ENCODE results near the gene NUPR1. TPM values are rescaled to one million over a fixed set of nuclear protein-coding genes. Genes with fewer than 3 reads are reported as not detected.

The NUPR1 gene
- total and polyA plus RNA-seq, 2 of the 13 experiments (the other 11 are each of a cell fraction or from before 2014, with no cell fraction given) = 18.0 to 25.6 TPM

DNA sequence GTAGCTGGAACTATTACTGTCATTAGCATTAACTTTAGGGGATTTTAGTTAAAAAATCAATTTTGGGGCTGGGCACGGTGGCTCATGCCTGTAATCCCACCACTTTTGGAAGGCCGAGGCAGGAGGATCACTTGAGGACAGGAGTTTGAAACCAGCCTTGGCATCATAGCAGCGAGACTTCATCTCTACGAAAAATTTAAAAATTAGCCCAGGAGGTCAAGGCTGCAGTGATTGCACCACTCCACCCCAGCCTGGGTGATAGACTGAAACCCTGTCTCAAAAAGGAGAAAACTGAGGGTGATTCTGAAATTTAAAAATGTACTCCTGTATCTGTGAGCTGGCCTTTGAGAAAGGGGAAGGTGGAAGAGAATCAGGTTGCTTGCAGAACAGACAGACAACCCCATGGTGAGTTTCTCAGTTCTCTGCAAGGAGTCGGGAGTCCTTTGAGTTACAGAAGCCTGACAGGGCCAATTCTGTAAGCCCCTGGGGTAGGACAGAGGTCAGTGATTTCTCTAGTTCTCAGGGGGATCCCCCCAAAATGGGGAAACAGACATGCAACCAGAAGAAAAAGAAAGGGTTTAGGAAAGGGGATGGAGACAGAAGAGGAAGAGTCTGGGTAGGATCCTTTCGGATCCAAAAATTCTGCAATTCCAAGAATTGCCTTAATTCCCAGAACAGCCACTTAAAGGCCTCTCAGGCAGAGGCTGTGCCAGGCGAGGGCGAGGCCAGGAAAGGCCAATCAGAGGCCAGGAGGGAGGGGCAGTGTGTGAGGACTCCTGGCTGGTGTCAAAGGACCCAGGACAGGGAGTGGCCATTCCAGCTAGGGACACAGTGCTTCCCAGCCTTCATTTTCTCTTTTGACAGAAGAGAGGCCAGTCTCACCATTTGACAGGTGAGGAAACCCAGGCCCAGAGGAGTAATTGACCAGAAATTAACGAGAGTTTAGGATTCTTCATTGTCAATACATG lies 6.7 kb downstream of the NUPR1 start (continued):
- TF ChIP-seq RERE (CRISPR knock-in tag; IDR thresholded peaks at IDR 0.05; ENCODE audit: low read depth) (no peak), MZF1 (CRISPR knock-in tag; IDR thresholded peaks at IDR 0.05; ENCODE audit: borderline replicate concordance) (no peak), ATF1 (CRISPR knock-in tag; IDR thresholded peaks at IDR 0.05) (no peak), ELF1 (CRISPR knock-in tag; IDR thresholded peaks at IDR 0.05) (no peak), BCL6 (CRISPR knock-in tag; IDR thresholded peaks at IDR 0.05) (peak; percentile 21; the same call in 1 of the 2 replicates), ZMAT3 (CRISPR knock-in tag; conservative IDR thresholded peaks at IDR 0.05) (no peak), ZNF382 (CRISPR knock-in tag; IDR thresholded peaks at IDR 0.05; ENCODE audit: borderline replicate concordance) (no peak), ZNF816 (CRISPR knock-in tag; IDR thresholded peaks at IDR 0.05; ENCODE audit: borderline replicate concordance) (no peak), KLF16 (CRISPR knock-in tag; IDR thresholded peaks at IDR 0.05) (0 out of 4 replicates have a peak, but pooled peaks of 1 of the 2 experiments have one; percentile 44), ZNF724P (CRISPR knock-in tag; IDR thresholded peaks at IDR 0.05; ENCODE audit: borderline replicate concordance) (no peak), DMAP1 (CRISPR knock-in tag; IDR thresholded peaks at IDR 0.05) (no peak), ZNF30 (CRISPR knock-in tag; IDR thresholded peaks at IDR 0.05) (no peak), ZFP36L2 (CRISPR knock-in tag; IDR thresholded peaks at IDR 0.05) (no peak), CHCHD3 (CRISPR knock-in tag; IDR thresholded peaks at IDR 0.05) (no peak)
- TF ChIP-seq, protein P1, sequence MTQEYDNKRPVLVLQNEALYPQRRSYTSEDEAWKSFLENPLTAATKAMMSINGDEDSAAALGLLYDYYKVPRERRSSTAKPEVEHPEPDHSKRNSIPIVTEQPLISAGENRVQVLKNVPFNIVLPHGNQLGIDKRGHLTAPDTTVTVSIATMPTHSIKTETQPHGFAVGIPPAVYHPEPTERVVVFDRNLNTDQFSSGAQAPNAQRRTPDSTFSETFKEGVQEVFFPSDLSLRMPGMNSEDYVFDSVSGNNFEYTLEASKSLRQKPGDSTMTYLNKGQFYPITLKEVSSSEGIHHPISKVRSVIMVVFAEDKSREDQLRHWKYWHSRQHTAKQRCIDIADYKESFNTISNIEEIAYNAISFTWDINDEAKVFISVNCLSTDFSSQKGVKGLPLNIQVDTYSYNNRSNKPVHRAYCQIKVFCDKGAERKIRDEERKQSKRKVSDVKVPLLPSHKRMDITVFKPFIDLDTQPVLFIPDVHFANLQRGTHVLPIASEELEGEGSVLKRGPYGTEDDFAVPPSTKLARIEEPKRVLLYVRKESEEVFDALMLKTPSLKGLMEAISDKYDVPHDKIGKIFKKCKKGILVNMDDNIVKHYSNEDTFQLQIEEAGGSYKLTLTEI (CRISPR knock-in tag; conservative IDR thresholded peaks at IDR 0.05) = no peak
- TF ChIP-seq, protein P2, sequence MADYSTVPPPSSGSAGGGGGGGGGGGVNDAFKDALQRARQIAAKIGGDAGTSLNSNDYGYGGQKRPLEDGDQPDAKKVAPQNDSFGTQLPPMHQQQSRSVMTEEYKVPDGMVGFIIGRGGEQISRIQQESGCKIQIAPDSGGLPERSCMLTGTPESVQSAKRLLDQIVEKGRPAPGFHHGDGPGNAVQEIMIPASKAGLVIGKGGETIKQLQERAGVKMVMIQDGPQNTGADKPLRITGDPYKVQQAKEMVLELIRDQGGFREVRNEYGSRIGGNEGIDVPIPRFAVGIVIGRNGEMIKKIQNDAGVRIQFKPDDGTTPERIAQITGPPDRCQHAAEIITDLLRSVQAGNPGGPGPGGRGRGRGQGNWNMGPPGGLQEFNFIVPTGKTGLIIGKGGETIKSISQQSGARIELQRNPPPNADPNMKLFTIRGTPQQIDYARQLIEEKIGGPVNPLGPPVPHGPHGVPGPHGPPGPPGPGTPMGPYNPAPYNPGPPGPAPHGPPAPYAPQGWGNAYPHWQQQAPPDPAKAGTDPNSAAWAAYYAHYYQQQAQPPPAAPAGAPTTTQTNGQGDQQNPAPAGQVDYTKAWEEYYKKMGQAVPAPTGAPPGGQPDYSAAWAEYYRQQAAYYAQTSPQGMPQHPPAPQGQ (CRISPR knock-in tag; IDR thresholded peaks at IDR 0.05; ENCODE audit: borderline replicate concordance) = no peak
- TF ChIP-seq, protein P3, sequence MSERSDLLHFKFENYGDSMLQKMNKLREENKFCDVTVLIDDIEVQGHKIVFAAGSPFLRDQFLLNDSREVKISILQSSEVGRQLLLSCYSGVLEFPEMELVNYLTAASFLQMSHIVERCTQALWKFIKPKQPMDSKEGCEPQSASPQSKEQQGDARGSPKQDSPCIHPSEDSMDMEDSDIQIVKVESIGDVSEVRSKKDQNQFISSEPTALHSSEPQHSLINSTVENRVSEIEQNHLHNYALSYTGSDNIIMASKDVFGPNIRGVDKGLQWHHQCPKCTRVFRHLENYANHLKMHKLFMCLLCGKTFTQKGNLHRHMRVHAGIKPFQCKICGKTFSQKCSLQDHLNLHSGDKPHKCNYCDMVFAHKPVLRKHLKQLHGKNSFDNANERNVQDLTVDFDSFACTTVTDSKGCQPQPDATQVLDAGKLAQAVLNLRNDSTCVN (CRISPR knock-in tag; IDR thresholded peaks at IDR 0.05; ENCODE audit: borderline replicate concordance) = peak; percentile 24; the same call in 1 of the 2 replicates
- TF ChIP-seq, protein P4, sequence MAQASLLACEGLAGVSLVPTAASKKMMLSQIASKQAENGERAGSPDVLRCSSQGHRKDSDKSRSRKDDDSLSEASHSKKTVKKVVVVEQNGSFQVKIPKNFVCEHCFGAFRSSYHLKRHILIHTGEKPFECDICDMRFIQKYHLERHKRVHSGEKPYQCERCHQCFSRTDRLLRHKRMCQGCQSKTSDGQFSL (CRISPR knock-in tag; IDR thresholded peaks at IDR 0.05) = 0 out of 2 replicates have a peak, but pooled peaks have one; percentile 5
